ENCODE measurements around the gene PAN3.

DNA sequence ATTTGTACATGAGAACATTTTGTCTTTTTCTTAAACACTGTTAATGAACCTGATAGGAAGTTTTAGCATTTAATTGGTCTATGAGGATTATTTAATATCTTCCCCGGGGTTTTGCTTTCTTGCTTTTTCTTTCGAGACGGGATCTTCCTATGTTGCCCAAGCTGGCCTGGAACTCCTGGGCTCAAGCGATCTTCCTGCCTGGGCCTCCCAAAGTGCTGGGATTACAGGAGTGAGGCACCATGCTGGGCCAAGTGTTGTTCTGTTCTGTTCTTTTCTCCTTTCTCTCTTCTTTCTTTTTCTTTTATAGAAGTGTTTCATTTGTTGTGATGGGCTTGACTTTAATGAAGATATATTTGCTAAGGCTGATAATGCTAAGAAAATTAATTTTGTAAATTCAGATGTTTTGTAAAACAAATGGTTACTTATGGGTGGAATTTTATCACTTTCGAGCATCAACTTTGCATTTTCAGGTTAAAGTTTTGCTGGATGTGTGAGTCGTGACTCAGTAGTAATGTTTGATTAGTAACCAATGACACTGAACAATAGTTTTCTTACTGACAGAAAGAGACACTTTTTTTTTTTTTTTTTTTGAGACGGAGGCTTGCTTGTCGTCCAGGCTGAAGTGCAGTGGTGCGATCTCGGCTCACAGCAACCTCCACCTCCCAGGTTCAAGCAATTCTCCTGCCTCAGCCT lies 2.2 kb downstream of the PAN3 start:
- TF ChIP-seq, protein P1, sequence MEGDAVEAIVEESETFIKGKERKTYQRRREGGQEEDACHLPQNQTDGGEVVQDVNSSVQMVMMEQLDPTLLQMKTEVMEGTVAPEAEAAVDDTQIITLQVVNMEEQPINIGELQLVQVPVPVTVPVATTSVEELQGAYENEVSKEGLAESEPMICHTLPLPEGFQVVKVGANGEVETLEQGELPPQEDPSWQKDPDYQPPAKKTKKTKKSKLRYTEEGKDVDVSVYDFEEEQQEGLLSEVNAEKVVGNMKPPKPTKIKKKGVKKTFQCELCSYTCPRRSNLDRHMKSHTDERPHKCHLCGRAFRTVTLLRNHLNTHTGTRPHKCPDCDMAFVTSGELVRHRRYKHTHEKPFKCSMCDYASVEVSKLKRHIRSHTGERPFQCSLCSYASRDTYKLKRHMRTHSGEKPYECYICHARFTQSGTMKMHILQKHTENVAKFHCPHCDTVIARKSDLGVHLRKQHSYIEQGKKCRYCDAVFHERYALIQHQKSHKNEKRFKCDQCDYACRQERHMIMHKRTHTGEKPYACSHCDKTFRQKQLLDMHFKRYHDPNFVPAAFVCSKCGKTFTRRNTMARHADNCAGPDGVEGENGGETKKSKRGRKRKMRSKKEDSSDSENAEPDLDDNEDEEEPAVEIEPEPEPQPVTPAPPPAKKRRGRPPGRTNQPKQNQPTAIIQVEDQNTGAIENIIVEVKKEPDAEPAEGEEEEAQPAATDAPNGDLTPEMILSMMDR (conservative IDR thresholded peaks at IDR 0.05 in 1 of 2, IDR thresholded peaks at IDR 0.05 in 1 of 2; ENCODE audit: low read depth in 1 of 2, low read length in 2 of 2): no peak
- TF ChIP-seq EZH2 (IDR thresholded peaks at IDR 0.05; ENCODE audit: low read length, missing control alignments): no peak
